Karpas-422 (cell line): Measurements from ENCODE around the gene KMT5B. TPM values are rescaled to one million over a fixed set of nuclear protein-coding genes. Genes with fewer than 3 reads are reported as not detected.

ENCODE experiments used
- DNase-seq: peaks from one replicate; pipeline ENCODE4 v3.0.0-alpha.2; 2015
- H2AFZ ChIP-seq: fragments of 200-600 bp; sonication (generic); 2 replicates; pipeline ENCODE4 v1.6.1; 2014; ENCODE audit warnings: antibody characterized with exemption, low read length, mixed read lengths
- H3K27ac ChIP-seq: fragments of 200-600 bp; sonication (generic); 2 replicates; pipeline ENCODE4 v1.5.1; 2014; ENCODE audit warnings: mild to moderate bottlenecking, low read length, moderate library complexity
- H3K27me3 ChIP-seq: fragments of 200-600 bp; sonication (generic); 2 replicates; pipeline ENCODE4 v1.6.1; 2014; ENCODE audit warnings: low read length, mixed read lengths
- H3K36me3 ChIP-seq: fragments of 200-600 bp; sonication (generic); 2 replicates; pipeline ENCODE4 v1.6.1; 2014; ENCODE audit warnings: low read length, mixed read lengths; ENCODE audit not compliant: insufficient read depth
- H3K4me1 ChIP-seq: fragments of 200-600 bp; sonication (generic); 2 replicates; pipeline ENCODE4 v1.6.1; 2014; ENCODE audit warnings: mild to moderate bottlenecking, low read length, mixed read lengths
- H3K4me2 ChIP-seq: fragments of 200-600 bp; sonication (generic); 2 replicates; pipeline ENCODE4 v1.6.1; 2014; ENCODE audit warnings: low read length, low read depth, mild to moderate bottlenecking; ENCODE audit not compliant: poor library complexity, severe bottlenecking
- H3K4me3 ChIP-seq: fragments of 200-600 bp; sonication (generic); 2 replicates; pipeline ENCODE4 v1.5.1; 2014; ENCODE audit warnings: mild to moderate bottlenecking, antibody characterized with exemption, low read length, mixed read lengths
- H3K79me2 ChIP-seq: fragments of 200-600 bp; sonication (generic); 2 replicates; pipeline ENCODE4 v1.6.1; 2014; ENCODE audit warnings: mild to moderate bottlenecking, low read length, mixed read lengths
- H3K9ac ChIP-seq: fragments of 200-600 bp; sonication (generic); 2 replicates; pipeline ENCODE4 v1.6.0; 2014; ENCODE audit warnings: low read length
- H3K9me2 ChIP-seq: fragments of 200-600 bp; sonication (generic), shearing (Covaris generic); replicated peaks from 2 replicates; pipeline ENCODE4 v1.6.0; 2014; ENCODE audit warnings: mild to moderate bottlenecking, low read length, moderate library complexity; ENCODE audit not compliant: insufficient read depth
- H3K9me3 ChIP-seq: fragments of 300-700, 200-600 bp; sonication (generic); 2 replicates; pipeline ENCODE4 v1.6.1; 2014; ENCODE audit warnings: low read length, mixed read lengths
- H4K20me1 ChIP-seq: fragments of 200-600 bp; sonication (generic); 2 replicates; pipeline ENCODE4 v1.6.1; 2014; ENCODE audit warnings: mild to moderate bottlenecking, antibody characterized with exemption, low read length, low read depth; ENCODE audit not compliant: insufficient read depth
- total RNA-seq: library from RNA; depleted of rRNA; stranded (reverse); fragments of >200 nt; shearing (Covaris generic); gene quantifications from 2 replicates; pipeline ENCODE4 v1.2.3, GENCODE V29; 2014; ENCODE audit warnings: low replicate concordance

The KMT5B gene
- total RNA-seq, 1 experiment from 2014 or later, result 21.2 TPM

GRCh38 chr11:68231621-68232020 lies 18.5 kb upstream of the KMT5B start:
- Histone ChIP-seq H3K36me3 (no peaks in the 10 kb centered on the region; the same call in 1 of the 2 replicates), H2AFZ (no peak overlapping the region), H3K9ac (no peak overlapping the region), H3K9me2 (no peaks in the 10 kb centered on the region), H3K4me2 (no peak overlapping the region), H3K9me3 (peaks cover 10% of the 10 kb centered on the region; the same call in 1 of the 2 replicates), H3K27me3 (no peaks in the 10 kb centered on the region), H4K20me1 (no peaks in the 10 kb centered on the region), H3K4me1 (no peaks in the 10 kb centered on the region), H3K79me2 (no peaks in the 10 kb centered on the region), H3K4me3 (no peak overlapping the region), H3K27ac (no peak overlapping the region)
- DNase-seq, result no peak

- DNase-seq, result no peak
- H3K27me3 ChIP-seq, result no peaks in the 10 kb centered on the region
- H3K4me1 ChIP-seq, result no peaks in the 10 kb centered on the region
These were observed 16.5 kb upstream of the KMT5B start for GRCh38 chr11:68229601-68230000.

GRCh38 chr11:68226421-68226820 lies 13.3 kb upstream of the KMT5B start:
- H3K79me2 ChIP-seq, result no peaks in the 10 kb centered on the region
- H4K20me1 ChIP-seq, result no peaks in the 10 kb centered on the region
- no peaks in the 10 kb centered on the region for H3K27me3 ChIP-seq
- DNase-seq, result no peak
- no peak overlapping the region for H3K9ac ChIP-seq
- H3K4me1 ChIP-seq, result no peaks in the 10 kb centered on the region
- no peak overlapping the region for H3K4me2 ChIP-seq
- H3K9me3 ChIP-seq, result peaks cover 10% of the 10 kb centered on the region; the same call in 1 of the 2 replicates
- no peak overlapping the region for H3K27ac ChIP-seq
- H3K9me2 ChIP-seq, result no peaks in the 10 kb centered on the region
- no peaks in the 10 kb centered on the region; the same call in 1 of the 2 replicates for H3K36me3 ChIP-seq
- no peak overlapping the region for H2AFZ ChIP-seq
- no peak overlapping the region for H3K4me3 ChIP-seq

More at GRCh38 chr11:68229601-68230000, 16.5 kb upstream of the KMT5B start:
- H3K9ac ChIP-seq, result no peak overlapping the region
- H3K9me2 ChIP-seq, result no peaks in the 10 kb centered on the region
- no peak overlapping the region for H3K4me3 ChIP-seq
- no peaks in the 10 kb centered on the region; the same call in 1 of the 2 replicates for H3K36me3 ChIP-seq
- no peak overlapping the region for H3K4me2 ChIP-seq
- no peaks in the 10 kb centered on the region for H3K79me2 ChIP-seq
- H4K20me1 ChIP-seq, result no peaks in the 10 kb centered on the region
- no peak overlapping the region for H3K27ac ChIP-seq
- peaks cover 10% of the 10 kb centered on the region; the same call in 1 of the 2 replicates for H3K9me3 ChIP-seq
- no peak overlapping the region for H2AFZ ChIP-seq

GRCh38 chr11:68224606-68225005 lies 11.5 kb upstream of the KMT5B start:
- no peaks in the 10 kb centered on the region for H3K4me1 ChIP-seq
- H3K9me2 ChIP-seq, result no peaks in the 10 kb centered on the region
- H3K27me3 ChIP-seq, result no peaks in the 10 kb centered on the region
- no peak overlapping the region for H3K4me2 ChIP-seq
- DNase-seq, result no peak
- no peak overlapping the region for H3K4me3 ChIP-seq
- H4K20me1 ChIP-seq, result no peaks in the 10 kb centered on the region
- no peaks in the 10 kb centered on the region for H3K79me2 ChIP-seq
- H3K27ac ChIP-seq, result no peak overlapping the region
- peaks cover 7% of the 10 kb centered on the region; the same call in 1 of the 2 replicates for H3K9me3 ChIP-seq
- no peak overlapping the region for H3K9ac ChIP-seq
- no peaks in the 10 kb centered on the region; the same call in 1 of the 2 replicates for H3K36me3 ChIP-seq
- H2AFZ ChIP-seq, result no peak overlapping the region

- H2AFZ ChIP-seq, result no peak overlapping the region
- no peak overlapping the region for H3K27ac ChIP-seq
- H3K79me2 ChIP-seq, result no peaks in the 10 kb centered on the region
- no peaks in the 10 kb centered on the region for H3K9me2 ChIP-seq
- H3K4me1 ChIP-seq, result no peaks in the 10 kb centered on the region
- no peak overlapping the region for H3K9ac ChIP-seq
- H3K27me3 ChIP-seq, result no peaks in the 10 kb centered on the region
- H3K4me3 ChIP-seq, result no peak overlapping the region
- no peak for DNase-seq
- H3K36me3 ChIP-seq, result no peaks in the 10 kb centered on the region
- H3K4me2 ChIP-seq, result no peak overlapping the region
- H4K20me1 ChIP-seq, result no peaks in the 10 kb centered on the region
- no peaks in the 10 kb centered on the region for H3K9me3 ChIP-seq
These were observed 10.2 kb upstream of the KMT5B start for GRCh38 chr11:68223275-68223674.

GRCh38 chr11:68221406-68221805 lies 8.3 kb upstream of the KMT5B start:
- H3K9me2 ChIP-seq, result no peaks in the 10 kb centered on the region
- H3K4me2 ChIP-seq, result no peak overlapping the region

GRCh38 chr11:68216171-68216938 lies 3.3 kb upstream of the KMT5B start:
- Histone ChIP-seq H3K9me2 (no peaks in the 10 kb centered on the region), H3K27me3 (no peaks in the 10 kb centered on the region), H3K9me3 (no peaks in the 10 kb centered on the region), H3K4me1 (peaks cover 21% of the 10 kb centered on the region), H3K27ac (no peak overlapping the region), H4K20me1 (peaks cover 11% of the 10 kb centered on the region), H3K79me2 (peaks cover 12% of the 10 kb centered on the region), H3K9ac (no peak overlapping the region), H3K4me2 (no peak overlapping the region), H3K36me3 (no peaks in the 10 kb centered on the region), H3K4me3 (no peak overlapping the region), H2AFZ (no peak overlapping the region)
- DNase-seq, result no peak

More at GRCh38 chr11:68221406-68221805, 8.3 kb upstream of the KMT5B start:
- Histone ChIP-seq H3K9me3 (no peaks in the 10 kb centered on the region), H3K27ac (no peak overlapping the region), H3K79me2 (no peaks in the 10 kb centered on the region), H3K9ac (no peak overlapping the region), H3K4me1 (no peaks in the 10 kb centered on the region), H3K36me3 (no peaks in the 10 kb centered on the region), H2AFZ (no peak overlapping the region), H3K27me3 (no peaks in the 10 kb centered on the region), H3K4me3 (no peak overlapping the region), H4K20me1 (no peaks in the 10 kb centered on the region)
- DNase-seq, result no peak

GRCh38 chr11:68215524-68216170 lies 2.6 kb upstream of the KMT5B start:
- H3K27me3 ChIP-seq, result no peaks in the 10 kb centered on the region
- H3K36me3 ChIP-seq, result no peaks in the 10 kb centered on the region
- peaks cover 22% of the 10 kb centered on the region for H3K4me1 ChIP-seq
- H3K4me3 ChIP-seq, result no peak overlapping the region
- H2AFZ ChIP-seq, result no peak overlapping the region
- DNase-seq, result no peak
- no peaks in the 10 kb centered on the region for H3K9me2 ChIP-seq
- H3K27ac ChIP-seq, result no peak overlapping the region
- peaks cover 18% of the 10 kb centered on the region for H4K20me1 ChIP-seq
- H3K9ac ChIP-seq, result no peak overlapping the region
- peaks cover 19% of the 10 kb centered on the region for H3K79me2 ChIP-seq
- H3K4me2 ChIP-seq, result no peak overlapping the region
- no peaks in the 10 kb centered on the region for H3K9me3 ChIP-seq
